NCI-H1417 treated with DMSO at 0.1 percent for 48 hours (cell line): ENCODE measurements around the gene AHCY.
"Not testable (repeated sequence)": the region's sequence is repeated elsewhere in the genome, so short reads cannot be mapped to it uniquely, and the experiment has no call there.

Source experiments
- DNase-seq: peaks from one replicate; lab custom pipeline; 2025; lab: John Stamatoyannopoulos, UW

The AHCY gene

GRCh38 chr20:34254979-34255378 lies 48.2 kb downstream of the AHCY start:
- no peak for DNase-seq

GRCh38 chr20:34252431-34253086 lies 50.6 kb downstream of the AHCY start:
- not testable (repeated sequence) for DNase-seq

GRCh38 chr20:34251619-34252018 lies 51.5 kb downstream of the AHCY start:
- DNase-seq = no peak

- DNase-seq = no peak
These were observed 53.1 kb downstream of the AHCY start for GRCh38 chr20:34250005-34250404.

GRCh38 chr20:34249291-34249690 lies 53.9 kb downstream of the AHCY start:
- DNase-seq = no peak

GRCh38 chr20:34246126-34246626 lies 57.0 kb downstream of the AHCY start:
- DNase-seq = no peak

GRCh38 chr20:34243377-34243776 lies 59.8 kb downstream of the AHCY start:
- no peak for DNase-seq

GRCh38 chr20:34242879-34243278 lies 60.3 kb downstream of the AHCY start:
- DNase-seq = no peak

- DNase-seq = not testable (repeated sequence)
These were observed 61.1 kb downstream of the AHCY start for GRCh38 chr20:34242015-34242414.

GRCh38 chr20:34240693-34241615 lies 62.2 kb downstream of the AHCY start, which contains the start of gene ASIP:
TSS of gene ASIP (plus strand) at chr20:34241423. CDS start at chr20:34260375, 18,952 bp downstream.
- no peak for DNase-seq

GRCh38 chr20:34240121-34240520 lies 63.0 kb downstream of the AHCY start:
- no peak for DNase-seq

- no peak for DNase-seq
These were observed 65.2 kb downstream of the AHCY start for GRCh38 chr20:34237942-34238341.

- no peak for DNase-seq
These were observed 67.3 kb downstream of the AHCY start for GRCh38 chr20:34235875-34236274.

GRCh38 chr20:34233687-34234086 lies 69.5 kb downstream of the AHCY start:
- DNase-seq = no peak

GRCh38 chr20:34232494-34233087 lies 70.6 kb downstream of the AHCY start:
- no peak for DNase-seq

GRCh38 chr20:34231634-34232033 lies 71.5 kb downstream of the AHCY start:
- DNase-seq = no peak
